H4 (cell line): Measurements from ENCODE around the gene PROP1. TPM values are rescaled to one million over a fixed set of nuclear protein-coding genes. Genes with fewer than 3 reads are reported as not detected.
"Not testable (repeated sequence)": the region's sequence is repeated elsewhere in the genome, so short reads cannot be mapped to it uniquely, and the experiment has no call there.

ENCODE experiments used
- DNase-seq: peaks from one replicate; pipeline ENCODE4 v3.0.0-alpha.2; 2015; ENCODE audit warnings: low spot score
- total RNA-seq: library from RNA; depleted of rRNA; stranded (reverse); fragments of >200 nt; shearing (Covaris generic); gene quantifications from 2 replicates; pipeline ENCODE4 v1.2.3, GENCODE V29; 2014; rRNA removed

Gene PROP1
- not detected in 2 replicates for total RNA-seq

DNA sequence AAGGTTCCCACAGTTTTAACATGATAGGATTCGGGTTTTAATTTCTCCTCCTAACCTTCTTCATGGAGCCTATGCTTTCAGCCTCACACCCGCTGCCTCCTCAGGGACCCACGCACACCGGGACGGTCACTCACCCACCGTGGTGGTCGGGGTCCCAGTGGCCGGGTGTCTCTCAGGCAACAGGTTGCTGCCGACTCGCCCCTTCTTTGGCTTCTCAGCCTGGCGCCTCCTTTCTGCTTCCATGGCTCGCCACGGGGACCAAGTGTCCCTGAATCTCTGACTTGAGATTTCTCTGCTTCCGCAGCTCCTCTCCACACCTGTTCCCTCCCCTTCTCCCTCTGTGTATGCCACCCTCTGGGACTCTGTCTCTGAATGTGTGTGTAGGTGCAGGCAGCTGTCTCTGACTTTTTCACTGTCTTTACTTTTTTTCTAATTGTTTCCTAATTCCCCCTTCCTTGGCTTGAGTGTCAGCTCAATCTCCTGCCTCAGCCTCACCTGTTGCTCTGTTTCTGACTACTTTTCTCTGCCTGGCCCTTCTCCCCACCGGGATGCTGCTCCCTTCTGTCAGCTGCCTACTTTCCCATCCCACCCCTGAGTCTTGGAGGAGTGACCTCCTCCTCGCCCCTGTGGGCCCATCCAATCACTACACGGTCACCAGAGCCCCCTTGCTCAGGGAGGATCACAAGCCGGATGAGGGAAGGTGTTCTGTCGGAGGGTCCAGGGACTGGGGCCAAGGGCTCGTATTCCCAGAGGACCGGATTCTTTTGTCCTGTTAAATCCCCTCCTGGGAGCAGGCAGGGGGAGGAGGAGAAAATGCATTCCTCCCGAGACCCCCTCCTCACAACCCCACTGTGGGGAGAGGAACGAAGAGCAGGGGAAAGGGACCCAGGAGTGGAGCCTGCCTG, at the start of gene PROP1:
PROP1 (minus strand) TSS at position 552 of the 905 bp plus-strand sequence; CDS start at position 243, 309 bp downstream.
- DNase-seq: no peak

DNA sequence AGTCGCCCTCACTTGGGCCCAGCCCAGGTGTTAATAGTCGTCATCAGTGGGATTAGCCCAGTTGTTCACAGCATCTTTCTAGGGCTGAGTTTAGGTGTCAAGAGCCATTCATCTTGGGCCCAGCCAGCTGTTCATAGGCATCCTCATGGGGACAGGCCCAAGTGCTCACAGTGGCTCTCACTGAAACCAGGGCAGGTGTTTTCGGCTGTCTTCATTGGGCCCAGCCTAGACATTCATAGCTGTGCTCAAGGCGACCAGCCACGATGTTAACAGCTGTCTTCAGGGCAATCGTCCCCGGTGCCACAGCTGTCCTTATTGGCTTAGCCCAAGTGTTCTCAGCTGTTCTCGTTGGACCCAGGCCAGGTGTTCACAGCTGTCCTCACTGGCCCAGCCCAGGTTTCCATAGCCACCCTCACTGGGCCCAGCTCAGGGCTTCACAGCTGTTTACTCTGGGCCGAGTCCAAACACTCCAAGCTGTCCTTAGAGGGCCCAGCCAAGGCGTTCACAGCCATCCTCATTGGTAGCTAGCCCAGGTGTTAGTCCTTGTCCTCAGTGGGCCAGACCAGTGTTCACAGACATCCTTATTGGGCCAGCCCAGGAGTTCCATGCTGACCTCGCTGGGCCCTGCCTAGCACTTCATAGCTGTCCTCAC, 23.5 kb upstream of the PROP1 start:
- DNase-seq: not testable (repeated sequence)

- DNase-seq: not testable (repeated sequence)
Observed at GRCh38 chr5:178012758-178013157, 16.7 kb upstream of the PROP1 start.

- DNase-seq: not testable (repeated sequence)
Observed at GRCh38 chr5:178011816-178012554, 15.9 kb upstream of the PROP1 start.

DNA sequence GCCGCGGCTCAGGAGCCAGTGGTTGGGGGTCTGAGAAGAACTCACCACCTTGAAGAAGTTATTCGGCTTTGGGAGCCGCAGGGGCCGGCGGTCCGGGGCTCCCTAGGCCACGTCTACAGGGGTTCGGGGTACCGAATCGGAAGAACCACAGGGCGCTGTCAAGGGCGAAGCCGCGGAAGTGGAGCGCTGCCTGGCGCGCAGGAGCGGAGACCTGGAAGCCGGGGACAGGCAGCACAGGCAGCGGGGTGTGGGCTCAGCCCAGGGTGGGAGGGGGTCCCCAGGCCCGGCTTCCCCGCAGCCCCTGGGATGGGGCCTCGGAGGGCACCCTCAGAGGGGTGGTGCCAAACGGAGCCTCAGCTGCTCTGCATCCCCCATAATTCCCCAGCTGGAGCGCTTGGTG, 11.2 kb upstream of the PROP1 start:
- DNase-seq: not testable (repeated sequence)

DNA sequence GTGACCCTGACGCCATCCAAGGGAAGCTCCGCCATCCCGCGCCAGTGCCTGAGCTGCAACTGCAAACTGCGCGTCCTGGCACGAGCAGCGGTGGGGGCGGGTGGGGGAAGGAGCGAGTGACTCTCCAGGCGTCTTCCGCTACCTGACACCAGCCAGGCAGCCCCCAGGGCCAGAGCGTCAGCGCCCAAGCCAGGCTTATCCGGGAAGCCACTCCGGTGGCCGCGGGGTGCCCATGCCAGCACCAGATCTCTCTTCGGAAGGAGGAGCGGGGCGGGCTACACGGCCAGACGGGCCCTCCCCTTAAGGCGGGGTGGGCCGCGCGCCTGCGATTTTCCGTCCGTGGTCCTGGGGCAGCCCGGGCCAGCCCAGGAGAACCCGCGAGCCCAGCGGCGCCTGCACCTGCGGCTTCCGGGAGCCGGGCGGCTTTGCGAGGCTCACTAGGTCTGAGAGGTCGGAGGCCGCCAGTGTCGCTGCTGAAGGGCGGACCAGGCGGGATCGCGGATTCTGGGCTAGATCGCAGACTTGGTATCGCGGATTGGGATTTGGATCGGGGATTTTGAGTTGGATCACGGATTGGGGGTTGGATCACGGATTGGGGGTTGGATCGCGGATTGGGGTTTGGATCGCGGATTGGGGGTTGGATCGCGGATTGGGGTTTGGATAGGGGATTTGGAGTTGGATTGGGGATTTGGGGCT, 10.6 kb upstream of the PROP1 start:
- not testable (repeated sequence) for DNase-seq

GRCh38 chr5:178006181-178006535, 10.1 kb upstream of the PROP1 start:
- not testable (repeated sequence) for DNase-seq

- DNase-seq: no peak
Observed at GRCh38 chr5:177997846-177998245, 1.8 kb upstream of the PROP1 start.

GRCh38 chr5:177997319-177997670, 1.3 kb upstream of the PROP1 start:
- DNase-seq: no peak

- no peak for DNase-seq
Observed at GRCh38 chr5:177996660-177997318, 747 bp upstream of the PROP1 start.

GRCh38 chr5:177994561-177995190, 1.4 kb downstream of the PROP1 start:
- DNase-seq: no peak

GRCh38 chr5:177994063-177994462, 2.0 kb downstream of the PROP1 start:
- no peak for DNase-seq

GRCh38 chr5:177992466-177992865, 3.6 kb downstream of the PROP1 start:
- DNase-seq: no peak

DNA sequence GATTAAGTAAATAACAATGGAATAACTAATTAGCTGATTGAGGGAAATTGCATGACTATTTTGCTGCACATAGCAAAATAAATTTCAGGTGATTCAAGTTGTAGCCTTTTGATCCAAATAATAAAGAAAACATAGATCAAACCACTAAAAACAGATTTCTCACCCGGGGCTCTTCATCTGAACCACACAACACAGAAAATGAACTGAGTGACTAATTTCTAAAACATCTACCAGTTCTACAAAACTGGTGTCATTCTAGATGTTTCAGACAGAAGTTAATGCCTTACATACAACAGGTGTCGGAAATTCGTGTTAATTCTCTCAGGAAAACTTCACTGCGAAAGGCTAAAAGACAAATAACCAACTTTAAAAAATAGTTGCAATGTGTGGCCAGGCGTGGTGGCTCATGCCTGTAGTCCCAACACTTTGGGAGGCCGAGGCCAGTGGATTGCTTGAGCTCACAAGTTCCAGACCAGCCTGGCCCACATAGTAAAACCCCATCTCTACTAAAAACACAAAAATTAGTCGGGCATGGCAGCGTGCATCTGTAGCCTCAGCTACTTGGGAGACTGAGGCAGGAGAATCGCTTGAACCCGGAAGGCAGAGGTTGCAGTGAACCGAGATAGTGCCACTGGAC, 6.9 kb downstream of the PROP1 start:
- no peak for DNase-seq

- DNase-seq: no peak
Observed at GRCh38 chr5:177987326-177987725, 8.7 kb downstream of the PROP1 start.

GRCh38 chr5:177985430-177986040, 10.5 kb downstream of the PROP1 start:
- DNase-seq: no peak

DNA sequence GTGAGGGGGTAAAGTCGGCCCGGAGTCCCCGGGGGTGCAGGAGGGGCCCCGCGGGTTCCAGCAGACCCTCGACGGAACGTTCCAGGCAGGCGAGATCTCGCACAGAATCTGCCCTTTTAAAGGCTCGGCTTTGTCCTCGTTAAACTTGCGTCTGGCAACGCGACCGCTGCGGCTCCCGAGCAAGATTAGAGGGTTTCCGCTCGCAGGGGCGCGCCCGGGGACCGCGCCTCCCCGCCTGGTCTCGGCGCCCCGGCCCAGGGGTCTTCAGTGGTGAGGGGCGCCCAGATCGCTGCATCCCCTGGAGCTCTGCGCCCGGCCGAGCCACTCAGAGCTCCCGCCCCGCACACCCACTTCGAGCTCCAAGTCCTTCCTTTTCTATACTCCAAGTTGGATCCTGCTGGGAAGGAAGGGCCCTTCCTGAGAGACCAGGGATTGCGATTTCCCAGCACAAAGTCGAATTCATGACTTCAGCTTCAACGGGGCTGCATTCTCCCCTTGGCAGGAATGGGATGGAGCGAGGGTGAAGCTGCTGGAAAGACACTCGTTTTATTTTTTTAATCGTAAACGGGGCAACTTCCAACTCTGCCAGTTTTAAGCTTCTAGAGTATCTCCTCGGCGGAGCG, 11.3 kb downstream of the PROP1 start:
- no peak for DNase-seq

GRCh38 chr5:177983763-177984583, 12.1 kb downstream of the PROP1 start:
- no peak for DNase-seq
